Stomach (tissue), 4 donors: ENCODE results near the gene GOT1.

Source experiments
- POLR2AphosphoS5 ChIP-seq, 3 donors: sonication (generic); formaldehyde crosslinking; IDR thresholded peaks; one replicate each; pipeline ENCODE4 v1.6.1; 2016; ENCODE audit warnings: antibody characterized with exemption in 3 of 3
- TF ChIP-seq, protein P1 (sequence below), 7 experiments: fragments of 450-650 bp in 4 of 7; fragments of 200-600 bp in 3 of 7; sonication (generic) in 3 of 7; IDR thresholded peaks; one replicate each; pipeline ENCODE4 v1.5.1; 2016 to 2019; ENCODE audit warnings: antibody characterized with exemption in 7 of 7, control low read depth in 2 of 7, mild to moderate bottlenecking in 1 of 7

DNA sequence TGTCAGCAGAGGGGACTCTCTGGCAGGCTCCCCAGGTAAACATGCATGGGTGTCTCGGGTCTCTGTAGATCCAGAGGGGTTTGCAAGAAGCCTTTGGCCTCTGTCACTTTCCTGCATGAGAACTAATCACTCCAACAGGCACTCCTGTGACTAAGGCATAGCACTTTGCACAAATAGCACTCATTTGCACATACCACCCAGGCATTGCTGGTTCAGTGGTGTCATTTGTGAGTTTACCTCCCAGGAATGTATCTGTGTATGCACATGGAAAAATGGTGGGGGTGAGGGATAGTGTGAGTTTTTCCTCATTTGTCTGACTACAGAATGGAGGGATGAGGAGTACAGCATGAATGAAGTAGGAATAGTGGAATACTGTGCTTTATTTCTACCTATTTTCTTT is 61.8 kb downstream of the GOT1 start:
- no peak for TF ChIP-seq POLR2AphosphoS5 (IDR thresholded peaks at IDR 0.05)
- TF ChIP-seq, protein P1, sequence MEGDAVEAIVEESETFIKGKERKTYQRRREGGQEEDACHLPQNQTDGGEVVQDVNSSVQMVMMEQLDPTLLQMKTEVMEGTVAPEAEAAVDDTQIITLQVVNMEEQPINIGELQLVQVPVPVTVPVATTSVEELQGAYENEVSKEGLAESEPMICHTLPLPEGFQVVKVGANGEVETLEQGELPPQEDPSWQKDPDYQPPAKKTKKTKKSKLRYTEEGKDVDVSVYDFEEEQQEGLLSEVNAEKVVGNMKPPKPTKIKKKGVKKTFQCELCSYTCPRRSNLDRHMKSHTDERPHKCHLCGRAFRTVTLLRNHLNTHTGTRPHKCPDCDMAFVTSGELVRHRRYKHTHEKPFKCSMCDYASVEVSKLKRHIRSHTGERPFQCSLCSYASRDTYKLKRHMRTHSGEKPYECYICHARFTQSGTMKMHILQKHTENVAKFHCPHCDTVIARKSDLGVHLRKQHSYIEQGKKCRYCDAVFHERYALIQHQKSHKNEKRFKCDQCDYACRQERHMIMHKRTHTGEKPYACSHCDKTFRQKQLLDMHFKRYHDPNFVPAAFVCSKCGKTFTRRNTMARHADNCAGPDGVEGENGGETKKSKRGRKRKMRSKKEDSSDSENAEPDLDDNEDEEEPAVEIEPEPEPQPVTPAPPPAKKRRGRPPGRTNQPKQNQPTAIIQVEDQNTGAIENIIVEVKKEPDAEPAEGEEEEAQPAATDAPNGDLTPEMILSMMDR (IDR thresholded peaks at IDR 0.05) = no peak
